Measurements from ENCODE around the gene ARHGEF28. TPM values are rescaled to one million over a fixed set of nuclear protein-coding genes. Genes with fewer than 3 reads are reported as not detected.
A peak's percentile ranks its signal among the peaks of the same experiment; 100 is the strongest.

Gene ARHGEF28
- total and polyA plus RNA-seq, 10 of the 15 experiments (the other 5 are each of a cell fraction or from before 2014, with no cell fraction given) = 0.10 to 0.72 (median 0.22) TPM; not detected in 2

GRCh38 chr5:73694089-73694488, 68.1 kb downstream of the ARHGEF28 start (continued):
- TF ChIP-seq NR2F1 (conservative IDR thresholded peaks at IDR 0.05) (peak; percentile 58; the same call in 1 of the 2 replicates), HDGF (IDR thresholded peaks at IDR 0.05) (no peak), SPI1 (IDR thresholded peaks at IDR 0.05; ENCODE audit: borderline replicate concordance, insufficient read depth, low read depth, low read length) (peak; percentile 85), WRNIP1 (IDR thresholded peaks at IDR 0.05; ENCODE audit: borderline replicate concordance, low read depth, low read length) (no peak), CHD1 (IDR thresholded peaks at IDR 0.05; ENCODE audit: low read depth, low read length) (no peak), E4F1 (IDR thresholded peaks at IDR 0.05; ENCODE audit: borderline replicate concordance, partially characterized antibody) (no peak), ELK1 (IDR thresholded peaks at IDR 0.05; ENCODE audit: low read depth, low read length) (peak; percentile 43; the same call in 1 of the 2 replicates), BMI1 (IDR thresholded peaks at IDR 0.05; ENCODE audit: borderline replicate concordance) (peak; percentile 56; the same call in 1 of the 2 replicates), IKZF1 (conservative IDR thresholded peaks at IDR 0.05) (peak; percentile 74), SUPT20H (IDR thresholded peaks at IDR 0.05; ENCODE audit: borderline replicate concordance, control insufficient read depth, low read depth, low read length) (no peak), MTA2 (IDR thresholded peaks at IDR 0.05; ENCODE audit: low read depth) (peak; percentile 90), RUNX3 (IDR thresholded peaks at IDR 0.05; ENCODE audit: low read length) (peak; percentile 46), DPF2 (IDR thresholded peaks at IDR 0.05) (peak; percentile 74), PAX5 (IDR thresholded peaks at IDR 0.05; ENCODE audit: borderline replicate concordance, low read depth, low read length) (peak; percentile 68; the same call in 1 of the 2 replicates), NRF1 (conservative IDR thresholded peaks at IDR 0.05; ENCODE audit: low read depth, low read length) (no peak), NFIC (IDR thresholded peaks at IDR 0.05; ENCODE audit: low read depth, low read length) (peak; percentile 67)

Data from GM12878 (cell line).